NCI-H146 treated with DMSO at 0.1 percent for 48 hours (cell line): Measurements from ENCODE around the gene SH3YL1.

ENCODE experiments used
- DNase-seq: peaks from one replicate; lab custom pipeline; 2025; ENCODE audit not compliant: unreplicated experiment; lab: John Stamatoyannopoulos, UW

SH3YL1 gene

GRCh38 chr2:258933-259332 lies 4.9 kb downstream of the SH3YL1 start:
- no peak for DNase-seq

GRCh38 chr2:257842-258241 lies 6.0 kb downstream of the SH3YL1 start:
- no peak for DNase-seq

GRCh38 chr2:257429-257828 lies 6.4 kb downstream of the SH3YL1 start:
- no peak for DNase-seq

- no peak for DNase-seq
These were observed 7.7 kb downstream of the SH3YL1 start for GRCh38 chr2:256094-256493.

- DNase-seq, result no peak
These were observed 8.6 kb downstream of the SH3YL1 start for GRCh38 chr2:255195-255594.

GRCh38 chr2:254241-254640 lies 9.6 kb downstream of the SH3YL1 start:
- no peak for DNase-seq

- no peak for DNase-seq
These were observed 10.6 kb downstream of the SH3YL1 start for GRCh38 chr2:253202-253638.

GRCh38 chr2:252001-252602 lies 11.7 kb downstream of the SH3YL1 start:
- no peak for DNase-seq

GRCh38 chr2:249538-250042 lies 14.2 kb downstream of the SH3YL1 start:
- no peak for DNase-seq

- DNase-seq, result no peak
These were observed 15.1 kb downstream of the SH3YL1 start for GRCh38 chr2:248724-249123.

GRCh38 chr2:246489-247144 lies 17.2 kb downstream of the SH3YL1 start:
- DNase-seq, result peak; percentile 7

- no peak for DNase-seq
These were observed 19.3 kb downstream of the SH3YL1 start for GRCh38 chr2:244547-244946.

GRCh38 chr2:238869-239268 lies 25.0 kb downstream of the SH3YL1 start:
- DNase-seq, result no peak

GRCh38 chr2:238431-238830 lies 25.4 kb downstream of the SH3YL1 start:
- no peak for DNase-seq

- DNase-seq, result no peak
These were observed 26.0 kb downstream of the SH3YL1 start for GRCh38 chr2:237878-238277.

GRCh38 chr2:236993-237539 lies 26.8 kb downstream of the SH3YL1 start:
- DNase-seq, result no peak

- DNase-seq, result no peak
These were observed 29.4 kb downstream of the SH3YL1 start for GRCh38 chr2:234421-234820.

- no peak for DNase-seq
These were observed 30.8 kb downstream of the SH3YL1 start for GRCh38 chr2:233030-233429.

- no peak for DNase-seq
These were observed 32.2 kb downstream of the SH3YL1 start for GRCh38 chr2:231521-232185.

GRCh38 chr2:228518-229278 lies 35.1 kb downstream of the SH3YL1 start:
- no peak for DNase-seq

- no peak for DNase-seq
These were observed 35.7 kb downstream of the SH3YL1 start for GRCh38 chr2:228115-228514.
